IMR-90 (cell line): ENCODE results near the gene KRTAP10-9.
"Not testable (repeated sequence)": the region's sequence is repeated elsewhere in the genome, so short reads cannot be mapped to it uniquely, and the experiment has no call there.

Experiments
- BHLHE40 ChIP-seq: fragments of 150-350 bp; IDR thresholded peaks from 2 replicates; pipeline ENCODE4 v1.6.1; 2016; ENCODE audit warnings: mild to moderate bottlenecking, low read depth, low read length
- POLR2A ChIP-seq: IDR thresholded peaks from 2 replicates; pipeline ENCODE4 v1.6.1; 2012; ENCODE audit warnings: mild to moderate bottlenecking, low read depth, low read length
- RAD21 ChIP-seq: IDR thresholded peaks from 2 replicates; pipeline ENCODE4 v1.6.1; 2012; ENCODE audit warnings: low read length, improper control_type of control experiment
- RCOR1 ChIP-seq: IDR thresholded peaks from 2 replicates; pipeline ENCODE4 v1.6.1; 2012; ENCODE audit warnings: mild to moderate bottlenecking, low read length, improper control_type of control experiment; ENCODE audit not compliant: insufficient replicate concordance
- TF ChIP-seq, protein P1 (sequence below): conservative IDR thresholded peaks from 2 replicates; pipeline ENCODE4 v1.5.1; 2012; ENCODE audit warnings: mild to moderate bottlenecking, low read depth, low read length, improper control_type of control experiment
- TF ChIP-seq, protein P2 (sequence below): fragments of 150-350 bp; IDR thresholded peaks from 2 replicates; pipeline ENCODE4 v1.6.1; 2017; ENCODE audit warnings: mild to moderate bottlenecking, antibody characterized with exemption, low read length, low read depth

DNA sequence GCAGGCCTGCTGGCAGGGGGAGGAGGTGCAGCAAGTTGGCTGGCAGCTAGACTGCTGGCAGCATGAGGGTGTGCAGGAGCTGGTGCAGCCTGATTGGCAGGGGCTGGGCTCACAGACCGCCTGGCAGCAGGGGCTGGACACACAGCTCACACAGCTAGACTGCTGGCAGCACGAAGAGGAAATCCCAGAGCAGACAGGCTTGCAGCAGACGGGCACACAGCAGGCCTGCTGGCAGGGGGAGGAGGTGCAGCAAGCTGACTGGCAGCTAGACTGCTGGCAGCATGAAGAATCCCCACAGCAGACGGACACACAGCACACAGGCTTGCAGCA lies 35.1 kb upstream of the KRTAP10-9 start:
- TF ChIP-seq, protein P1, sequence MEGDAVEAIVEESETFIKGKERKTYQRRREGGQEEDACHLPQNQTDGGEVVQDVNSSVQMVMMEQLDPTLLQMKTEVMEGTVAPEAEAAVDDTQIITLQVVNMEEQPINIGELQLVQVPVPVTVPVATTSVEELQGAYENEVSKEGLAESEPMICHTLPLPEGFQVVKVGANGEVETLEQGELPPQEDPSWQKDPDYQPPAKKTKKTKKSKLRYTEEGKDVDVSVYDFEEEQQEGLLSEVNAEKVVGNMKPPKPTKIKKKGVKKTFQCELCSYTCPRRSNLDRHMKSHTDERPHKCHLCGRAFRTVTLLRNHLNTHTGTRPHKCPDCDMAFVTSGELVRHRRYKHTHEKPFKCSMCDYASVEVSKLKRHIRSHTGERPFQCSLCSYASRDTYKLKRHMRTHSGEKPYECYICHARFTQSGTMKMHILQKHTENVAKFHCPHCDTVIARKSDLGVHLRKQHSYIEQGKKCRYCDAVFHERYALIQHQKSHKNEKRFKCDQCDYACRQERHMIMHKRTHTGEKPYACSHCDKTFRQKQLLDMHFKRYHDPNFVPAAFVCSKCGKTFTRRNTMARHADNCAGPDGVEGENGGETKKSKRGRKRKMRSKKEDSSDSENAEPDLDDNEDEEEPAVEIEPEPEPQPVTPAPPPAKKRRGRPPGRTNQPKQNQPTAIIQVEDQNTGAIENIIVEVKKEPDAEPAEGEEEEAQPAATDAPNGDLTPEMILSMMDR = not testable (repeated sequence)
- TF ChIP-seq POLR2A, BHLHE40, RAD21, RCOR1: not testable (repeated sequence)
- TF ChIP-seq, protein P2, sequence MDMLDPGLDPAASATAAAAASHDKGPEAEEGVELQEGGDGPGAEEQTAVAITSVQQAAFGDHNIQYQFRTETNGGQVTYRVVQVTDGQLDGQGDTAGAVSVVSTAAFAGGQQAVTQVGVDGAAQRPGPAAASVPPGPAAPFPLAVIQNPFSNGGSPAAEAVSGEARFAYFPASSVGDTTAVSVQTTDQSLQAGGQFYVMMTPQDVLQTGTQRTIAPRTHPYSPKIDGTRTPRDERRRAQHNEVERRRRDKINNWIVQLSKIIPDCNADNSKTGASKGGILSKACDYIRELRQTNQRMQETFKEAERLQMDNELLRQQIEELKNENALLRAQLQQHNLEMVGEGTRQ = not testable (repeated sequence)
